ENCODE measurements around the gene AP1M1.

The AP1M1 gene

GRCh38 chr19:16208847-16209665, 11.3 kb downstream of the AP1M1 start:
- DNase-seq = no peak

- DNase-seq = no peak
Measured at GRCh38 chr19:16210168-16210567, 12.5 kb downstream of the AP1M1 start.

DNA sequence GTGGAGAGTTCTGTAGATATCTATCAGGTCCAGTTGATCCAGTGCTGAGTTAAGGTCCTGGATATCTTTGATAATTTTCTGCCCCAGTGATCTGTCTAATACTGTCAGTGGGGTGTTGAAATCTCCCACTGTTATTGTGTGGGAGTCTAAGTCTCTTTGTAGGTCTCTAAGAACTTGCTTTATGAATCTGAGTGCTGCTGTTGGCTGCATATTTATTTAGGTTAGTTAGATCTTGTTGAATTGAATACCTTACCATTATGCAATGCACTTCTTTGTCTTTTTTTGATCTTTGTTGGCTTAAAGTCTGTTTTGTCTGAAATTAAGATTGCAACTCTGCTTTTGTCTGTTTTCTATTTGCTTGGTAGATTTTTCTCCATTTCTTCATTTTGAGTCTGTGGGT, 15.4 kb downstream of the AP1M1 start:
- DNase-seq = no peak

GRCh38 chr19:16216744-16217670, 19.3 kb downstream of the AP1M1 start:
- DNase-seq = no peak

DNA sequence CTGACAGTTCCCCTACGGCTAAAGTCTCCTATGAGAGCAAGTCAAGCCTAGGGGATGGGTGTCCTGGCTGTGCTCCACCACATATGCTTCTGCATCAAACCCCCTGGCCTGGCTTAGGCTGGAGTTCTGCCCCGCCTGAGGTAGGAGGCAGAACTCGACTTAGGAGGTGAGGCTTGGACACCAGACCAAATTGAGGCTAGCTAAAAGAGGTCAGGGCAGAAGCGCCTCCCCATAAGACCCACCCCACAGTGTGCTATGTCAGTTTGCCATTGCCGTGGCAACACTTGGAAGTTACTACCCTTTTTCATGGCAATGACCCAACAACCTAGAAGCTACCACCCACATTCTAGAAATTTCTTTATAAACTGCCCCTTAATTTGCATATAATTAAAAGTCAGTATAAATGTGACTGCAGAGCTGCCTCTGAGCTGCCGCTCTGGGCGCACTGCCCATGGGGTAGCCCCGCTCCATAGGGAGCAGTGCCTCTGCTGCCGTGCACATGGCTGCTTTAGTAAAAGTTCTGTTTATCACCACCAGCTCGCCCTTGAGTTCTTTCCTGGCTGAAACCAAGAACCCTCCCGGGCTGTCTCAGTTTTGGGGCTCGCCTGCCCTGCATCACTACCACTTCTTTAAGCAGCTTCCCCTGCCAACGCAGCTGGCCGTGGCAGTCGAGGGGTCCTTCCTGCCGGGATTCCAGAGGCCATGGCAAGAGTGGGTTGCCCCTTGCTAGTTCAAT, 20.2 kb downstream of the AP1M1 start:
- DNase-seq = no peak

DNA sequence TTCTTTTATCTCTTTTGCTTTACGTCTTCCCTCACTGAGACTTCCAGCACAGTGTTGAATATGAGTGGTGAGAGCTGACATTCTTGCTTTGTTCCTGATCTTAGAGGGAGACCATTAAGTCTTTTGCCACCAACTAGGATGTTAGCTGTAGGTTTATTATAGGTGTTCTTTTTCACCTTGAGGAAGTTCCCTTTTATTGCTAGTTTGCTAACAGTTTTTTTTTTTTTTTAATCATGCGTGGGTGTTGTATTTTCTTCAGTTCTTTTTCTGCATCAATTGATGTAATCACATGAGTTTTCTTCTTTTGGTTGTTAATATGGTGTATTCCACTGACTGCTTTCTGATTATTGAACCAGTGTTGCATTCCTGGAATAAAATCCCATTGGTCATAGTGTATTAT, 21.1 kb downstream of the AP1M1 start:
- DNase-seq = no peak

- no peak for DNase-seq
Measured at GRCh38 chr19:16222806-16223205, 25.1 kb downstream of the AP1M1 start.

GRCh38 chr19:16223746-16224145, 26.0 kb downstream of the AP1M1 start:
- no peak for DNase-seq

DNA sequence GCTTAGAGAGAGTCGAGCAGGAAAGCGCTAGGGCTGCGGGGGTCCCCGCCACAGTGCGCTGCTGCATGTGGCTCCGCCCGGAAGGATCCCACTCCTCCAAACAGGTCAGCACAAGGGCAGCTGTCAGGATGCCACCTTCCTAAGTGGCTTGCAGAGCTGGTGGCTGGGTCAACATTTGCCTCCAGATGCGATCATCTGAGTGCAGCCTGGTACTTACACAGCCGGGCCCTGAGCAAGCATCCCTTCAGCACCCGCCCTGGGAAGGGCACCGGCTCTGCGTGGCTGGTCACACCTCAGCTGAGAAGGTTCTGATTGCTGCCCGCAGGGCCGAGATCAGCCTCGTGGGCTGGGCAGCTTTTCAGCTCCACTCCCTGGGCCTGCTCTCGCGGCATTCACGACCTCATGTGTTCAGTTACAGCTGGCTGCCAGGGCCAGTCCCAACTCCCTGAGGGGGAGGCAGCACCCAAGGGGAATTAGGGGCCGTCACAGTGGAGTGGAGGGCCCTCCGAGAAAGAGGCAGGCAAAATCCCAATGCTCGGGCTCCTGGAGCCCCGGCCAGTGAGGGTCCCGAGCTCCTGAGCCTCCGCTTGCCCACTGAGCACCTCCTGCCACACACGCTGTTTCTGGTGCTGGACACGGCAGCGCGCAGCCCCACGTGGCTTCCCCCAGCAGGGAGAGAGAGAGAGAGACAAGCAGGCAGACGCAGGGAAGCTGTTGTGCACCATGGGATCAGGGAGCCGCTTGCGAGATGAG, 26.8 kb downstream of the AP1M1 start:
- DNase-seq = no peak

DNA sequence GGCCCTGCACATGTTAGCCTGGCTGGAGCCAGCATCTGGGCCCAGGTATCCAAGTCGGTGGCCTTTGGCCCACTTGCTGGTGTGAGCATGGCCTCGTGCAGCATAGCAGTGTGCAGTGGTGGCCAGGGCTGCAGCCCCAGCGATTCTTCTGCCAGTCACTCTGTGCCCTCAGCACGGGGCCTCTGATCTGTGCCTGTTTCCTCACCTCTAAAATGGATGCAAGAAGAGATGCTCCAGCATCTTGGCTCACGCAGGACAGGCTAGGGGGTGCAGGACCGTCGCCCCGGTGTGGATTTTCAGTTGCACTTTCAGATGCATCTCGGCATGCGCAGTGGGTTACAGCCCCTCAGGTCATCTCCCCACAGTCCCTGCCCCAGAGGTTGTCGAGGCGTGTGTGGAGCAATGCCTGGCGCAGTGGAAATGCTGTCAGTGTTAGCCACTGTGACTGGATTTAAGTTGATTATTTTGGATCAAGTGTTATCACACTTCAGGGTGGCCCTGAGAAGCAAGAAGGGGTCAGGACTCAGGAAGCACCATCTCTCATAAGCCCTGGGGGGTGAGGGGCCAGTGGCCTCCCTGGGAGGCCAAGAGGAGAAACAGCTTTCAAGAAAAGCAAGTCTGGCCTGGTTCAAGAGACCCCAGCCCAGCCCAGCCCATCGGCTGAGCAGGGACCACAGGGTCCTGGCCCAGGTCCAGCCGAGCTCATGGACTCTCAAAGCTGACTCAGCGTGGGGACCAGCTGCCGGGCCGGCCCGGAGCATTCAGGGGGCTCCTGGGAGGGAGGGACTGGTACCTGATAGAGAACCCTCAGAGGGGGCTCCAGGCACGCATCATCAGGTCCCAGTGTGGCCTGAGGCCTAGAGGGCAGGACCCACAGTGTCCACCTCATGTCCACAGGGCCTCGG, 27.8 kb downstream of the AP1M1 start:
- no peak for DNase-seq

DNA sequence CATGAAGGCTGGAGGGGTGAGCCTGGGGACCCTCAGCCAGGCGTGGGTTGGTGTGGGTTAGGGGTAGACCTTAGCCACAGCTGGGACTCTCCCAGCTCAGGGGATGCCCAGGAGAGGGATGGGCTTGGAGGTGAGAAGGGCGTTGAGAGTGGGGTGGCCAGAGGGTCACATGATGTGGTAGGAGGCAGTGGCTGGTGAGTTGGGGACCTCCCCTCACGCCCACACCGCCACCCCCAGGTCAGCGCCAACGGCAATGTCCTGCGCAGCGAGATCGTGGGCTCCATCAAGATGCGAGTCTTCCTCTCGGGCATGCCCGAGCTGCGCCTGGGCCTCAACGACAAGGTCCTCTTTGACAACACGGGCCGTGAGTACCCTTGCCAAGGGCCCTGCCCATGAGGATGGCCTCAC, 28.5 kb downstream of the AP1M1 start:
- no peak for DNase-seq

DNA sequence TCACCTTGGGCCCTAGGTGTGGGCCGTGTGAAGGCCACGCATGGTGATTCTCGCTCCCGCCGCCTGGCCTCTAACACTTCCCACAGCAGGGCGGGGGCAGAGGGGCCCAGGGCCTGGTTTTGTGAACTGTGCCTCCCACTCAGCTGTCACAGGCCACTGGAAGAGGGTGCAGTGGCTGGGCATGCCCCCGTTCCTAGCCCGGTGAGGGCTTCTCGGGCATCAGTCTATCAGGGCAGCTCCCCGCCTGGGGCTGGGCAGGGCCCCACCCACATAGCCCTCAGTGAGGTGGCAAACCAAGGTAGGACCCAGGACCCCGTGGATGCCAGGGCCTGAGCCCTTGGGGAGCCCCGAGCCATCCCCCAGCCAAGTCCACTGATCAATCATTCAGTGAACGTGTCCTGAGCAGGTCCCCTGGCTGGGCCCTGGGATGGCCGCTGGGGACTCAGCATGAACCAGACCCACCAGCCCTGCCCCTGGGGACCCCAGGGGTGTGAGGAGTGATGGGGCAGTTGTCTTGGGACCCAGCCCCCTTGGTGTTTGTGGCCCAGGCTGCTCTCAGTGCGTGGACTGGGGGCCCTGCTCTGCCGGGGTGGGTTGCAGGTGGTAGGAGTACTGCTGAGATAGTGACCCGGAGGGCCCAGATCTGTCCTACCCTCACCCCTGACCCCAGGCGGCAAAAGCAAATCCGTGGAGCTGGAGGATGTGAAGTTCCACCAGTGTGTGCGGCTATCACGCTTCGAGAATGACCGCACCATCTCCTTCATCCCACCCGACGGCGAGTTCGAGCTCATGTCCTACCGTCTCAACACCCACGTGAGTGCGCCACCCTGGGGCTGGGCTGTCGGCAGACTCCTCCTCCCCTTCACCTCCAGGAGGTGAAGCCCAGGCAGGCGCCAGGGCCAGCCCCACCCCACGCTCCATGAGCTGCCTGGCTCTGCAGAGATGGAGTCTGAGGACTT, 29.4 kb downstream of the AP1M1 start:
- no peak for DNase-seq

DNA sequence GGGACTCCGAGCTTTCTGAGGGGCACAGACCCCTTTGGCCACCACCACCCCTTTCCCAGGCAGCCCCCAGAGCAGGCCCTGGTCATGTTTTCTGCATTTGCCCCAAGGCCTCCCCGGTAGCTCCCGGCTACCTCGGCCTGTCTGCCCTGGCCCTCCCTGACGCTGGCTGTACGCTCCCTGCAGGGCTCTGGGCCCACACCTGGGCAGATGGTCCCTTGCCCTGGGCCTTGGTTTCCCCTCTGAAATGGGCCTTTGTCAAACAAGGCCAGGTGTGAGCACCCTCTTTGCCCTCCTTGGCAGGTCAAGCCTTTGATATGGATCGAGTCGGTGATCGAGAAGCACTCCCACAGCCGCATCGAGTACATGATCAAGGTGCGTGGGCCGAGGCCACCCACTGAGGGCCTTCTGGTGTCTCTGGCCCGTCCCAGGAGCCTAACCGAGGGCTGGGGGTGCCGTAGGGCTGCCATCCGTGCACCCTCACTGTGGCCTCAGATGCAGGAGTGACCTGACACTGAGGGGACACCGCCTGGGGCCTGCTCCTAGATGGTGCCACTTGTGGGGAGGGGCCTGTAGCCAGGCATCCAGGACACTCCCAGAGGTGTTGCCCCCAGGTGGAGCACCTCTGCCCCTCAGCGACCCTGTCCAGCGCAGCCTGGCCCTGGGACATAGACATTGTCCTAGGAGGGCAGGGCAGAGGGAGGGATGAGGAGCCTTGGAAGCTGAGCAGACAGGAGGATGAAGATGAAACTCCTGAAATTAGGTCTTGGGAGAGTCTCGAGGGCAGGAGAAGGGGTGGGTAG, 30.3 kb downstream of the AP1M1 start:
- no peak for DNase-seq

- no peak for DNase-seq
Measured at GRCh38 chr19:16228637-16229321, 31.1 kb downstream of the AP1M1 start.

DNA sequence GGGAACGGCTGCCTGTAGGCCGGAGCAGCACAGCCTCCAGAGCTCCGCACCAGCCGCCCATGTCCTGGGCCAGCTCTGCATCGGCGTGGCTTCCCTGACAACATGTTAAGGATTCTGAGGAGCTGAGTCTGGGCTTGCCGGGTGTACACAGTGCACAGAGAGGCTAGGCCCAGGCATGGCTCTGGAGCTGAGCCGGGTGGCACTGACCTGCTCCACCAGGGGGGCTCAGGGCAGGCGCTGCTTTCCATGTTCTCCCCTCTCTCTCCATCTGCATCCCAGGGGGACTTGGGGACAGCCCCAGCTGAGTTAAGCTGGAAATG, 31.6 kb downstream of the AP1M1 start:
- DNase-seq = no peak

- DNase-seq = no peak
Measured at GRCh38 chr19:16232127-16232526, 34.4 kb downstream of the AP1M1 start.

DNA sequence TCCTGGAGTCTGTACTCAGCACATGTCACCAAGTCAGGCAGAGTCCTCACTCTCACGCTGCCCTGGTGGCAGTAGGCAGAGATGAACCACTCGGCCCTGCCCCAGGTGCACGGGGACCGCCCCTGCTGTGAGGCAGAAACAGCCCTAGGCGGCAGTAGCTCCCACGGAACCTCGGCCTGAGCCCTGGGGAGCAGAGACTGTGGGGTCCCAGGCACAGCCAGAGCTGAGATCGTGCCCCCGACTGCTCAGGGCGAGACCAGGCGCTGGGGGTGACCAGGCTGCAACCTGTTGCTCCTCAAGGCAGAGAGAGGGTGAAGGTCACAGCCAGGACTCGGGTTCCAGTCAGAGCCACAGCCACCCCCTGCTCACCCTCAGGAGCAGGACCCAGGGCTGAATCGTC, 34.9 kb downstream of the AP1M1 start:
- DNase-seq = no peak

DNA sequence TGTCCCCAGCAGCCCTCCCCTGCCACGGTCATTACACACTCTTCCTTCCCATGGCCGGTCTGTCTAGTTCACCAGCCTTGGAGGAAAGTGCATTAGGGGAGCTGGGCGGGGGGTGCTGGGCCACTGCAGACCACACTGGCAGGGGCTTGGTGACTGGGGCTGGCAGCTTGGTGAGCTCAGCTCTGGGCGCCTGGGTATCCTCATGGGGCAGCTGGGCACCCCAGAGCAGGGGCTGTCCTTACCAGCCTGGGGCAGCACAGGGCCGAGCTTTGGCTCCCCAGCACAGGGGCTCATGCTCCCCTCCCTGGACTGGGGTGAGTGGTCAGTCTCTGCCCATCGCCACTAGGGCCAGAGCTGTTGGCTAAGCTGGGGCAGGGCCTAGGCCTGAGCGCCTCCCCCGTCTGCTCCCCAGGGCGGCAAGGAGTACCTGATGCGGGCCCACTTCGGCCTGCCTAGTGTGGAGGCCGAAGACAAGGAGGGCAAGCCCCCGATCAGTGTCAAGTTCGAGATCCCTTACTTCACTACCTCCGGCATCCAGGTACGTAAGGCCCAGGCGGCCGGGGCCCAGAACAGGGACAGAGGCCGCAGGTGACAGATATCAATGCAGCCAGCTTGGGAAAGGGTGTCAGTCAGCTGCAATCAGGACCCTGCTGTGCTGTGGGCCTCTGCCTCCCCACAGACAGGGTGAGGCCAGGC, 35.5 kb downstream of the AP1M1 start:
- no peak for DNase-seq

All from GDM1 (cell line).